Measurements from ENCODE around the gene LYPLA2. TPM values are rescaled to one million over a fixed set of nuclear protein-coding genes. Genes with fewer than 3 reads are reported as not detected.

LYPLA2 gene
- total RNA-seq, 3 donors from 2014 or later (not counting 1 experiment from before 2014, with no cell fraction given): 70.6 to 84.5 (median 73.3) TPM

GRCh38 chr1:23757812-23758211 lies 33.1 kb upstream of the LYPLA2 start:
- H3K36me3 Mint-ChIP-seq: peaks cover 30% of the 10 kb centered on the region
- no peaks in the 10 kb centered on the region for H3K9me3 Mint-ChIP-seq
- H3K4me1 ChIP-seq (ENCODE audit: control insufficient read depth, insufficient read depth, low read length): no peaks in the 10 kb centered on the region
- no peaks in the 10 kb centered on the region for H3K27me3 ChIP-seq (ENCODE audit: control insufficient read depth, insufficient read depth, low read length)
- no peak overlapping the region for H3K27ac ChIP-seq (ENCODE audit: low read length)
- intact Hi-C loops (cut with micrococcal nuclease): no loop called here
- no peak overlapping the region for H3K27ac Mint-ChIP-seq
- peaks cover 84% of the 10 kb centered on the region for H3K36me3 ChIP-seq (ENCODE audit: control insufficient read depth, insufficient read depth, low read length)
- no peak for TF ChIP-seq CTCF (IDR thresholded peaks at IDR 0.05)
- peaks cover 0 to 5% of the 10 kb centered on the region in 2 donors for H3K4me1 Mint-ChIP-seq
- no peak overlapping the region for H3K4me3 Mint-ChIP-seq
- DNase-seq: no peak
- WGBS (ENCODE audit: insufficient coverage): 100% methylated on average over 1 of the region's 1 CpG
- no peak overlapping the region for H3K4me3 ChIP-seq (ENCODE audit: low read length)
- H3K27me3 Mint-ChIP-seq (ENCODE audit: low read depth in 2 of 2): no peaks in the 10 kb centered on the region
- H3K9me3 ChIP-seq (ENCODE audit: control insufficient read depth, insufficient read depth, low read length): no peaks in the 10 kb centered on the region
- ATAC-seq: no peak

GRCh38 chr1:23759277-23759676 lies 31.7 kb upstream of the LYPLA2 start:
- Histone ChIP-seq H3K36me3 (ENCODE audit: control insufficient read depth, insufficient read depth, low read length) (peaks cover 69% of the 10 kb centered on the region), H3K4me1 (ENCODE audit: control insufficient read depth, insufficient read depth, low read length) (no peaks in the 10 kb centered on the region), H3K9me3 (ENCODE audit: control insufficient read depth, insufficient read depth, low read length) (no peaks in the 10 kb centered on the region), H3K27ac (ENCODE audit: low read length) (no peak overlapping the region), H3K27me3 (ENCODE audit: control insufficient read depth, insufficient read depth, low read length) (no peaks in the 10 kb centered on the region), H3K4me3 (ENCODE audit: low read length) (no peak overlapping the region)
- TF ChIP-seq CTCF (IDR thresholded peaks at IDR 0.05): no peak
- H3K4me3 Mint-ChIP-seq: no peak overlapping the region
- DNase-seq (no peak), ATAC-seq (no peak)
- intact Hi-C loops (cut with micrococcal nuclease): no loop called here
- H3K27ac Mint-ChIP-seq: no peak overlapping the region
- no peaks in the 10 kb centered on the region for H3K27me3 Mint-ChIP-seq (ENCODE audit: low read depth in 2 of 2)
- H3K4me1 Mint-ChIP-seq: peaks cover 0 to 5% of the 10 kb centered on the region in 2 donors
- no peaks in the 10 kb centered on the region for H3K9me3 Mint-ChIP-seq
- peaks cover 18% of the 10 kb centered on the region for H3K36me3 Mint-ChIP-seq
- 89% methylated on average over 4 of the region's 4 CpGs for WGBS (ENCODE audit: insufficient coverage)

- no peak for DNase-seq
- no peaks in the 10 kb centered on the region for H3K9me3 Mint-ChIP-seq
- H3K27ac Mint-ChIP-seq: no peak overlapping the region
- Histone ChIP-seq H3K9me3 (ENCODE audit: control insufficient read depth, insufficient read depth, low read length) (no peaks in the 10 kb centered on the region), H3K4me3 (ENCODE audit: low read length) (no peak overlapping the region), H3K27ac (ENCODE audit: low read length) (no peak overlapping the region), H3K4me1 (ENCODE audit: control insufficient read depth, insufficient read depth, low read length) (no peaks in the 10 kb centered on the region), H3K36me3 (ENCODE audit: control insufficient read depth, insufficient read depth, low read length) (peaks cover 40% of the 10 kb centered on the region), H3K27me3 (ENCODE audit: control insufficient read depth, insufficient read depth, low read length) (no peaks in the 10 kb centered on the region)
- no peak for TF ChIP-seq CTCF (IDR thresholded peaks at IDR 0.05)
- peaks cover 0 to 5% of the 10 kb centered on the region in 2 donors for H3K4me1 Mint-ChIP-seq
- no peak for ATAC-seq
- H3K27me3 Mint-ChIP-seq (ENCODE audit: low read depth in 2 of 2): no peaks in the 10 kb centered on the region
- intact Hi-C loops (cut with micrococcal nuclease): no loop called here
- H3K4me3 Mint-ChIP-seq: no peak overlapping the region
- H3K36me3 Mint-ChIP-seq: peaks cover 7% of the 10 kb centered on the region
- 97% methylated on average over 7 of the region's 7 CpGs for WGBS (ENCODE audit: insufficient coverage)
Measured at GRCh38 chr1:23763041-23763577, 27.8 kb upstream of the LYPLA2 start.

GRCh38 chr1:23768733-23769132 lies 22.2 kb upstream of the LYPLA2 start:
- no peak overlapping the region for H3K4me3 Mint-ChIP-seq
- Histone ChIP-seq H3K27me3 (ENCODE audit: control insufficient read depth, insufficient read depth, low read length) (no peaks in the 10 kb centered on the region), H3K36me3 (ENCODE audit: control insufficient read depth, insufficient read depth, low read length) (peaks cover 3% of the 10 kb centered on the region), H3K4me3 (ENCODE audit: low read length) (no peak overlapping the region), H3K27ac (ENCODE audit: low read length) (no peak overlapping the region), H3K4me1 (ENCODE audit: control insufficient read depth, insufficient read depth, low read length) (peaks cover 5% of the 10 kb centered on the region), H3K9me3 (ENCODE audit: control insufficient read depth, insufficient read depth, low read length) (no peaks in the 10 kb centered on the region)
- no peaks in the 10 kb centered on the region for H3K9me3 Mint-ChIP-seq
- no peak for TF ChIP-seq CTCF (IDR thresholded peaks at IDR 0.05)
- peaks cover 0 to 3% of the 10 kb centered on the region in 2 donors for H3K4me1 Mint-ChIP-seq
- H3K27me3 Mint-ChIP-seq (ENCODE audit: low read depth in 2 of 2): no peaks in the 10 kb centered on the region
- DNase-seq: no peak
- intact Hi-C loops (cut with micrococcal nuclease): no loop called here
- ATAC-seq: no peak
- no peaks in the 10 kb centered on the region for H3K36me3 Mint-ChIP-seq
- 100% methylated on average over 4 of the region's 5 CpGs for WGBS (ENCODE audit: insufficient coverage)
- no peak overlapping the region for H3K27ac Mint-ChIP-seq
